Tibial artery (tissue), 4 donors: Measurements from ENCODE around the gene DNM3.

Experiments used
- DNase-seq, 2 donors: peaks; one replicate each; pipeline ENCODE4 v3.0.0-alpha.2; 2019
- H3K27ac ChIP-seq, 2 donors: fragments of 200-600 bp; sonication (generic) in 1 of 2; 1 replicate in 1 of 2; 2 replicates in 1 of 2; pipeline ENCODE4 v1.5.1; 2018 to 2019; ENCODE audit warnings: mild to moderate bottlenecking in 1 of 2
- H3K27me3 ChIP-seq, 2 donors: fragments of 200-600 bp; sonication (generic) in 1 of 2; one replicate each; pipeline versions ENCODE4 v1.5.1 to v1.6.0; 2016 to 2019
- H3K36me3 ChIP-seq, 3 donors: fragments of 200-600 bp; sonication (generic) in 2 of 3; one replicate each; pipeline ENCODE4 v1.5.1; 2016 to 2019; ENCODE audit warnings: mild to moderate bottlenecking in 2 of 3
- H3K4me1 ChIP-seq, 4 donors: fragments of 200-600 bp; sonication (generic) in 2 of 4; 1 replicate in 3 of 4; 2 replicates in 1 of 4; pipeline ENCODE4 v1.5.1; 2016 to 2019
- H3K4me3 ChIP-seq, 2 donors: fragments of 200-600 bp; sonication (generic) in 1 of 2; 1 replicate in 1 of 2; 2 replicates in 1 of 2; pipeline ENCODE4 v1.5.1; 2018 to 2019; ENCODE audit warnings: mild to moderate bottlenecking in 2 of 2
- H3K9me3 ChIP-seq, 3 donors: fragments of 200-600 bp; sonication (generic) in 1 of 3; one replicate each; pipeline ENCODE4 v1.5.1; 2016 to 2019
- intact Hi-C: fragments of 100-400 bp; cut with DNase I; formaldehyde crosslinking; loops from one replicate; pipeline ENCODE4 v1.15.0; 2023; ENCODE audit warnings: low total_unique reads
- TF ChIP-seq, protein P1 (sequence below), 2 experiments: fragments of 200-600 bp in 1 of 2; fragments of 450-650 bp in 1 of 2; IDR thresholded peaks; one replicate each; pipeline ENCODE4 v1.5.1; 2017 to 2019; ENCODE audit warnings: antibody characterized with exemption in 2 of 2, mild to moderate bottlenecking in 1 of 2, moderate library complexity in 1 of 2

The DNM3 gene

DNA sequence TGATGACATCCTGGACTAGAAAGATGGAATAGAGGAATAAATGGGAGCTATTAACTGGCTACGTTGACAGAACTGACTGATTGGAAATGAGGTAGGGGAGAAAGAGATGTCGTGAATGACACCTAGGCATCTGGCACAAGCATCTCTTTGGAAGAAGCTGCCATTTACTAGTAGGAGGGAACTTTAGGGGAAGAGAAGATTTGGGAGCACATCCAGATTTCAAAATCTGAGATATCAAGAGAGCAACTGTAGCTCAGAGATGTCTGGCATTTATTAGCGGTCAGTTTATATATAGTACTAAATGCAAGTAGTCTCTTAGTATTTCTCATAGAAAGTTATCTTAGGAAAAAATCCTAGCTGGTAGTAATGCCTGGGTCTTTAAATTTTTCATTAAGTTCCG, 447.3 kb downstream of the DNM3 start:
- Histone ChIP-seq H3K27me3 (no peaks in the 10 kb centered on the region), H3K4me3 (no peak overlapping the region), H3K9me3 (no peaks in the 10 kb centered on the region), H3K4me1 (peaks cover 0 to 25% (median 1%) of the 10 kb centered on the region in 4 donors), H3K36me3 (no peaks in the 10 kb centered on the region), H3K27ac (no peak overlapping the region)
- DNase-seq: no peak
- intact Hi-C loops: no loop called here
- TF ChIP-seq, protein P1, sequence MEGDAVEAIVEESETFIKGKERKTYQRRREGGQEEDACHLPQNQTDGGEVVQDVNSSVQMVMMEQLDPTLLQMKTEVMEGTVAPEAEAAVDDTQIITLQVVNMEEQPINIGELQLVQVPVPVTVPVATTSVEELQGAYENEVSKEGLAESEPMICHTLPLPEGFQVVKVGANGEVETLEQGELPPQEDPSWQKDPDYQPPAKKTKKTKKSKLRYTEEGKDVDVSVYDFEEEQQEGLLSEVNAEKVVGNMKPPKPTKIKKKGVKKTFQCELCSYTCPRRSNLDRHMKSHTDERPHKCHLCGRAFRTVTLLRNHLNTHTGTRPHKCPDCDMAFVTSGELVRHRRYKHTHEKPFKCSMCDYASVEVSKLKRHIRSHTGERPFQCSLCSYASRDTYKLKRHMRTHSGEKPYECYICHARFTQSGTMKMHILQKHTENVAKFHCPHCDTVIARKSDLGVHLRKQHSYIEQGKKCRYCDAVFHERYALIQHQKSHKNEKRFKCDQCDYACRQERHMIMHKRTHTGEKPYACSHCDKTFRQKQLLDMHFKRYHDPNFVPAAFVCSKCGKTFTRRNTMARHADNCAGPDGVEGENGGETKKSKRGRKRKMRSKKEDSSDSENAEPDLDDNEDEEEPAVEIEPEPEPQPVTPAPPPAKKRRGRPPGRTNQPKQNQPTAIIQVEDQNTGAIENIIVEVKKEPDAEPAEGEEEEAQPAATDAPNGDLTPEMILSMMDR (IDR thresholded peaks at IDR 0.05): no peak

DNA sequence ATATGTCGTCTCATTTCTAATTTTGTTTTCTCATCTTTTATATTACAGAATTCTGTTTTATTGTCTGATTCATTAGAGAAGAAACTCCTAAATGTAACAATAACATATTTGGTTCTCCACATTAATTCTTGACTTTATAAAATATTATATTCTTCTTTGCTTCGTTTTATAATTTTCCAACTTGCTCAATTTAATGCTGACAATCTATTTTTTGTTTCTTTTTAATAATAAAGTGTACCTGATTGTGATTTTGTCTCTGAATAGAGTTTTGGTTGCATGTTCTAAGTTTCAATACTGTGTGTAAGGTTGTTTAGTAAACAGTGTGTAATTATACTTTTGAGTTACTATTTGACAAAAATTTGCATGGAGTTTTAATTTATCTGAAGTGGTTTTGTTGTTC, 448.1 kb downstream of the DNM3 start:
- intact Hi-C loops: no loop called here
- Histone ChIP-seq H3K4me3 (no peak overlapping the region), H3K27me3 (no peaks in the 10 kb centered on the region), H3K27ac (no peak overlapping the region), H3K9me3 (no peaks in the 10 kb centered on the region), H3K4me1 (peaks cover 0 to 25% (median 1%) of the 10 kb centered on the region in 4 donors), H3K36me3 (no peaks in the 10 kb centered on the region)
- no peak for DNase-seq
- TF ChIP-seq, protein P1 (IDR thresholded peaks at IDR 0.05): no peak

DNA sequence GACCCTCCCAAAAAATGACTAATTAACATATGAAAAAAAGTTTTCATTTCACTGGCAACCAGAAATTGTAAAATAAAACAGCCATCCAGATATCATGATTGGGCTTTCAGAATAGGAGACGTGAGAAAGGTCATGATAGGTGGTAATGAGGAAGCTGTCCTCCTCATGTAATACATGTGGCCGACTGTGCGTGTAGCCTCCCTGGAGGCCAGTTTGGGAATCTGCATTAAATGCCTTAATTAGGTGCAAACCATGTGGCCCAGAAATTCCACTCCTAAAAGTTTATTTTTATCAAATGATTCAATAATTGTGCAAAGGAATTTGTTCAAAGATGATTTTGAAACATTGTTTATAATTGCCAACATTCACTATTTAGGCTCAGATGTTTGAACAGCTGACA, 451.5 kb downstream of the DNM3 start:
- no peak overlapping the region for H3K4me3 ChIP-seq
- H3K27me3 ChIP-seq: no peaks in the 10 kb centered on the region
- intact Hi-C loops: no loop called here
- no peaks in the 10 kb centered on the region for H3K36me3 ChIP-seq
- DNase-seq: no peak
- no peak overlapping the region for H3K27ac ChIP-seq
- H3K9me3 ChIP-seq: no peaks in the 10 kb centered on the region
- TF ChIP-seq, protein P1 (IDR thresholded peaks at IDR 0.05): no peak
- peaks cover 0 to 7% (median 0%) of the 10 kb centered on the region in 4 donors for H3K4me1 ChIP-seq

DNA sequence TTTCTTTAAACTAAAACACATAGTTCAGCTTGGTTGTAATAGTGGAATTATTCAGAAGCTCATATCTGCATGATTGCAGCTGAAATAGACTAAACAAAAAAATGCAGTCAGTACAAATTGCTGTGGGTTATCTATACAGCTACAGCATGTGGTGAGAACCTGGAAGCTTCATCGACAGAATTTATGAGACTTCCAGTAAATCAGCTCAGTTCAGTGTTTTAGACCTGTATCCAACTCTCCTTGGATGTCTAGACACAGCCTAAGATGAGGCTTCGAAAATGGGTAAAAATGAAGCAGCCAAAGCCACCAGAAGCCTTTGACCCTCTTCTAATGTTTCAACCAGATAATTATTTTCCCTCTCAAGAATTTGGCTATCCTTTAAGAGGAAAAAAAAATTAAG, 452.1 kb downstream of the DNM3 start:
- TF ChIP-seq, protein P1 (IDR thresholded peaks at IDR 0.05): no peak
- H3K27ac ChIP-seq: no peak overlapping the region
- H3K36me3 ChIP-seq: no peaks in the 10 kb centered on the region

DNA sequence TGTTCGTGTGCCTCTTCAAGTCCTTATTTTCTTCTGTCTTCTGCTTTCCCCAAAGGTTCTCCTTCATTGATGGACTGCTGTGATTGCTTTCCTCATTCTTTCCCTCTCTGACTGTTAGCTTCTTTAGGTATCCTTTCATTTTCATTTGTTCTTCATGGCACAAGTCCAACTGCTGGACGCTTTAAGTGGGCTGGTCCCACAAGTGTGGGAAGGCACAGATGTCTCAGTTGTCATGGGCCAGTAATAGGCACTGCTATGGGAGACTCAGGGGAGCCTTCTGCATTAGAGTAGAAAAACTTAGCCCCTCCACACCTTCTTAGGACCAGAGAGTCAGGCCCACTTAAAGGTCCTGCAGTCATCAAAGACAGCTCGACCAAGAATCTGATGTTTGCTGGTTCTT, 456.8 kb downstream of the DNM3 start:
- Histone ChIP-seq H3K27ac (no peak overlapping the region), H3K4me3 (no peak overlapping the region), H3K36me3 (peaks cover 0 to 6% (median 0%) of the 10 kb centered on the region in 3 donors), H3K4me1 (no peaks in the 10 kb centered on the region), H3K27me3 (no peaks in the 10 kb centered on the region), H3K9me3 (peaks cover 0 to 10% (median 0%) of the 10 kb centered on the region in 3 donors)
- TF ChIP-seq, protein P1 (IDR thresholded peaks at IDR 0.05): no peak
- intact Hi-C loops: no loop called here
- DNase-seq: no peak

More for the DNA sequence above, 452.1 kb downstream of the DNM3 start:
- no peak for DNase-seq
- H3K4me3 ChIP-seq: no peak overlapping the region
- H3K4me1 ChIP-seq: peaks cover 0 to under 1% (median 0%) of the 10 kb centered on the region in 4 donors
- intact Hi-C loops: no loop called here
- no peaks in the 10 kb centered on the region for H3K27me3 ChIP-seq
- no peaks in the 10 kb centered on the region for H3K9me3 ChIP-seq

DNA sequence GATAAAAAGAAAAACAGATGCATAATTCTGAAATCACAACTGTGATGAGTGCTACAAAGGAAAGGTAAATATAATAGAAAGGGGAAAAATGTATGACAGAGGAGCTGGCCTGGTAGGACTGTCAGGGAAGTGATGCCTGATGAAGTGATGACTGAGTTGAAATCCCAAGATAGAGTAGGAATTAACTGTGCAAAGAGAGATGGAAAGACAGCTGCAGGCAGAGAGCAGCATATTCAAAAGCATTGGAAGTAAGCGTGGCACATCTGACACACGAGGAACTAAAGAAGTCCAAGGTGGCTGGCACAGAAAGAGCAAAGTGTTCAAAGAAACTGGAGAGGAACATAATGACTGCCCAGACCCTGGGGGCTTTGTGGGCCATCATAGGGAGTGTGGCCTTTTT, 457.6 kb downstream of the DNM3 start:
- Histone ChIP-seq H3K4me1 (no peaks in the 10 kb centered on the region), H3K36me3 (peaks cover 0 to 6% (median 0%) of the 10 kb centered on the region in 3 donors), H3K27ac (no peak overlapping the region), H3K9me3 (peaks cover 0 to 10% (median 0%) of the 10 kb centered on the region in 3 donors), H3K27me3 (no peaks in the 10 kb centered on the region), H3K4me3 (no peak overlapping the region)
- DNase-seq: no peak
- TF ChIP-seq, protein P1 (IDR thresholded peaks at IDR 0.05): no peak
- intact Hi-C loops: no loop called here
